Measurements from ENCODE around the gene DBX1. TPM values are rescaled to one million over a fixed set of nuclear protein-coding genes. Genes with fewer than 3 reads are reported as not detected.

Gene DBX1
- total and polyA plus RNA-seq, 12 donors: not detected

DNA sequence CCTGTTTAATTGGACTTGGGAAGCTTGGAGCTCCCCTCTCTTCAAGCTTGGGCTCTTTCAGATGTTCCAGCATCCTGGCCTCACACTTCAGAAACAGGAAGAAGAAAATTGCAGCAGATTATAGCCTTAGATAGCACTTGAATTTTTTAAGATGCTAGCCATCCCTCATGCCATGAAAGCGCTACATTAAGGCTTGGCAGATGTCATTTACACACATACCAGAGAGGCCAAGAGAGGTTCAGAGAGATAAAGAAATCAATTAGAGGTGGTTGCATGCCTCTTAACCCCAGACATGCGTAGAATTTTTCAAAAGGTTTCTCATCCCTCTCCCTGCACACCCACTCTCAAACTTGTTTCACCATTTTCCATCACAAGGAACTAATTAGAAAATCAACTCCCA lies 31.9 kb upstream of the DBX1 start:
- no peak overlapping the region for H3K4me3 ChIP-seq
- H3K4me1 ChIP-seq (replicated peaks in 1 of 2): no peaks in the 10 kb centered on the region
- H3K27me3 ChIP-seq: peaks cover 4% of the 10 kb centered on the region
- H3K36me3 ChIP-seq (replicated peaks in 1 of 2): no peaks in the 10 kb centered on the region
- DNase-seq: no peak
- TF ChIP-seq, protein P1, sequence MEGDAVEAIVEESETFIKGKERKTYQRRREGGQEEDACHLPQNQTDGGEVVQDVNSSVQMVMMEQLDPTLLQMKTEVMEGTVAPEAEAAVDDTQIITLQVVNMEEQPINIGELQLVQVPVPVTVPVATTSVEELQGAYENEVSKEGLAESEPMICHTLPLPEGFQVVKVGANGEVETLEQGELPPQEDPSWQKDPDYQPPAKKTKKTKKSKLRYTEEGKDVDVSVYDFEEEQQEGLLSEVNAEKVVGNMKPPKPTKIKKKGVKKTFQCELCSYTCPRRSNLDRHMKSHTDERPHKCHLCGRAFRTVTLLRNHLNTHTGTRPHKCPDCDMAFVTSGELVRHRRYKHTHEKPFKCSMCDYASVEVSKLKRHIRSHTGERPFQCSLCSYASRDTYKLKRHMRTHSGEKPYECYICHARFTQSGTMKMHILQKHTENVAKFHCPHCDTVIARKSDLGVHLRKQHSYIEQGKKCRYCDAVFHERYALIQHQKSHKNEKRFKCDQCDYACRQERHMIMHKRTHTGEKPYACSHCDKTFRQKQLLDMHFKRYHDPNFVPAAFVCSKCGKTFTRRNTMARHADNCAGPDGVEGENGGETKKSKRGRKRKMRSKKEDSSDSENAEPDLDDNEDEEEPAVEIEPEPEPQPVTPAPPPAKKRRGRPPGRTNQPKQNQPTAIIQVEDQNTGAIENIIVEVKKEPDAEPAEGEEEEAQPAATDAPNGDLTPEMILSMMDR (IDR thresholded peaks at IDR 0.05): no peak
- no peak for TF ChIP-seq POLR2A (IDR thresholded peaks at IDR 0.05)
- intact Hi-C loops (cut with DNase I): no loop called here
- no peak overlapping the region for H3K27ac ChIP-seq
- H3K9me3 ChIP-seq (replicated peaks in 1 of 3): no peaks in the 10 kb centered on the region
- WGBS, 4 donors: 84 to 90% (median 88%) methylated on average over 2 of the region's 2 CpGs

DNA sequence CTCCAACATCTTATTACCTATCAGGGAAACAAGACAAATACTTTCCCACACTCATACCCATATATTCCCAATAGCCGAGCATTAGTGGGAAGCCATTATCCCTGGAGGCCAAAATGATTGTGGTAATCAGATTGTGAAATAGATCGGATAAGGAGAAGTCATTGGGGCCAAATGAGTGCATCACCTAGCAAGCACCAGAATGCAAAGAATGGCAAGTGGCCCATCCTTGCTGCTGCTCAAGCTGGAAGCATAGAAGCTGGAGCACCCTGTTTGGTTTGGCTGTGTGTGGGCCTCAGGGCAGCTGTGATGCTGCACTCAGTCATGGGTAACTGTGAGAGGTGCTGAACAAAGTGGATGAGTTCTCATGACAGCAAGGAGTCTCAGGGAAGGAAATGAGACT lies 18.7 kb upstream of the DBX1 start:
- no peaks in the 10 kb centered on the region for H3K4me1 ChIP-seq (replicated peaks in 1 of 2)
- DNase-seq: no peak
- 77 to 86% (median 82%) methylated on average over 2 of the region's 2 CpGs for WGBS, 4 donors
- no peaks in the 10 kb centered on the region for H3K9me3 ChIP-seq (replicated peaks in 1 of 3)
- H3K27ac ChIP-seq: no peak overlapping the region
- H3K36me3 ChIP-seq (replicated peaks in 1 of 2): no peaks in the 10 kb centered on the region
- intact Hi-C loops (cut with DNase I): no loop called here
- peaks cover 5% of the 10 kb centered on the region for H3K27me3 ChIP-seq
- no peak overlapping the region for H3K4me3 ChIP-seq
- no peak for TF ChIP-seq POLR2A (IDR thresholded peaks at IDR 0.05)
- TF ChIP-seq, protein P1 (IDR thresholded peaks at IDR 0.05): no peak

DNA sequence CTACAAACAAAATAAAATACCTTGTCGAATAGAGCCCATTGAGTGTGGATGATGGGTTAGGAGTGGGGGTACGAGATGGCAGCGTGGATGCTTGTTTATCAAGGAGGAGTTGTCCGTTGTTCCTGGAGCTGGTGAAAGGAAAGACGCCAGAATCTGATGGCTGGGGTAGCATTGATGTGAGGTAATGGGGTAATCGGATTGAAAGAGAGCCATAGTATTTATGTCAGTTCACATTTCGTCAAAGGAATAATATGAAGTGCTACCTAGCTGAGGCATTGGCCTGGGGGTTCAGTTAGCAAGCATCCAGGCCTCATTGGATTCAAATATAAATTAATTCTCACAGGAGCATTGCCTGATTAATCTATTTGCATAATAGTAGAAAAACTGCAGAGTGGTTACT lies 16.9 kb upstream of the DBX1 start:
- intact Hi-C loops (cut with DNase I): no loop called here
- 55 to 63% (median 61%) methylated on average over 7 of the region's 7 CpGs for WGBS, 4 donors

DNA sequence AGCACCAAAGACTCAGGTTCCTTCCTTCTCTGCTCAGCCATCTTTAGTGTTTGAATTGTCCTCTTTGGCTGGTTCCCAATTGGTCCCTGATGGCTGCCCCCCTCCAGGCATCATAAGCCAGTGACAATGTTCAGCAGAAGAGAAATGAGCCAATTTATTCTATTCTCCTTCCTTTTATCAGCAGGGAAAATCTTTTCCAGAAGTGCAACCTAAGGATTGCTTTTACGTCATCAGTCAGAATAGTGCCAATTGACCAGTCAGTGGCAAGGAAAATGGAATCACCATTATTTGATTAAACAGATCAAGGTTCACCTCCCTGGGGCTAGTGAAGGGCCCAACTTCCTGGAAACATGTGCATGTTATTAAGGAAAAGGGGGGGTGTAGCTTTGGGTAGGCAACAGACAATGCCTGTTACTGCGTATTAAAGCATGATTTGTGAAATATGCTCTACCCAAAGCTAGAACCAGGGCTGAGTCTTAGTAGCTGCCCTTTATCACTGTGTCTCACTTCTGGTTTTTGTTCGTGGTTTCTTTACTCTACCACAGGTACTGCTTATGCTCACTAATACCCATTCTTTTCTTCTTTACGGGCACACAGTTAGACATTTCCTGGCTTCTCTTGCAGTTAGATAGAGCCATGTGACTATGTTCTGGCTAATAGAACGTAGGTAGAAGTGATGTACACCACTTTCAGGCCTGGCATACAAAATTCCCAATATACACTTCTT lies 12.6 kb upstream of the DBX1 start:
- H3K27me3 ChIP-seq: peaks cover 14% of the 10 kb centered on the region
- no peaks in the 10 kb centered on the region for H3K36me3 ChIP-seq (replicated peaks in 1 of 2)
- no peaks in the 10 kb centered on the region for H3K4me1 ChIP-seq (replicated peaks in 1 of 2)
- no peaks in the 10 kb centered on the region for H3K9me3 ChIP-seq (replicated peaks in 1 of 3)
- H3K4me3 ChIP-seq: no peak overlapping the region
- DNase-seq: no peak
- TF ChIP-seq, protein P1 (IDR thresholded peaks at IDR 0.05): no peak
- no peak for TF ChIP-seq POLR2A (IDR thresholded peaks at IDR 0.05)
- no peak overlapping the region for H3K27ac ChIP-seq
- intact Hi-C loops (cut with DNase I): no loop called here
- 68 to 79% (median 74%) methylated on average over 5 of the region's 5 CpGs for WGBS, 4 donors

More for the DNA sequence above, 16.9 kb upstream of the DBX1 start:
- no peak for DNase-seq
- H3K27ac ChIP-seq: no peak overlapping the region
- TF ChIP-seq, protein P1 (IDR thresholded peaks at IDR 0.05): no peak
- no peak for TF ChIP-seq POLR2A (IDR thresholded peaks at IDR 0.05)
- H3K4me3 ChIP-seq: no peak overlapping the region
- no peaks in the 10 kb centered on the region for H3K9me3 ChIP-seq (replicated peaks in 1 of 3)
- H3K27me3 ChIP-seq: peaks cover 5% of the 10 kb centered on the region
- no peaks in the 10 kb centered on the region for H3K36me3 ChIP-seq (replicated peaks in 1 of 2)
- H3K4me1 ChIP-seq (replicated peaks in 1 of 2): no peaks in the 10 kb centered on the region

Data from adrenal gland (tissue), 12 donors.